Endothelial cell of umbilical vein (primary cell): ENCODE data around the gene PLD1. TPM values are rescaled to one million over a fixed set of nuclear protein-coding genes. Genes with fewer than 3 reads are reported as not detected.

Source experiments
- BruUV-seq: library from RNA; stranded (reverse); fragments of 400-500 nt; replicated peaks from 2 replicates; lab custom pipeline; 2021; lab: Mats Ljungman, UMichigan
- CTCF ChIA-PET: fragments of 300-600, 350-600 bp; sonication (Branson Sonifier 250); formaldehyde crosslinking; loops from one replicate; lab custom pipeline; 2021; ENCODE audit warnings: antibody characterized with exemption, inconsistent platforms; lab: Charles Lee
- POLR2A ChIA-PET: fragments of 300-600, 350-600 bp; sonication (Branson Sonifier 250); formaldehyde crosslinking; loops from one replicate; lab custom pipeline; 2021; ENCODE audit warnings: antibody characterized with exemption, inconsistent platforms; lab: Charles Lee
- DNase-seq: peaks from one replicate; pipeline ENCODE4 v3.0.0-alpha.2; 2011; ENCODE audit warnings: low read depth, low spot score
- FAIRE-seq: peaks from 2 replicates; lab custom pipeline; 2011; peaks lifted over from hg19 to GRCh38; lab: Jason Lieb, UNC
- H2AFZ ChIP-seq: 2 replicates; pipeline ENCODE4 v1.6.0; 2012; ENCODE audit warnings: low read depth, low read length, control low read depth, inconsistent platforms
- H3K27ac ChIP-seq: 2 replicates; pipeline ENCODE4 v1.5.1; 2011; ENCODE audit warnings: low read depth, mild to moderate bottlenecking, control low read depth, low read length, moderate library complexity; ENCODE audit not compliant: insufficient read depth
- H3K27me3 ChIP-seq, 2 experiments: 2 replicates each; pipeline versions ENCODE4 v1.6.0 to v1.6.1; 2011; ENCODE audit warnings: low read length in 2 of 2, mixed read lengths in 1 of 2; ENCODE audit not compliant: control insufficient read depth in 2 of 2, insufficient read depth in 2 of 2
- H3K36me3 ChIP-seq, 2 experiments: 2 replicates in 1 of 2; 3 replicates in 1 of 2; pipeline ENCODE4 v1.5.1; 2011; ENCODE audit warnings: low read length in 2 of 2, mild to moderate bottlenecking in 1 of 2, moderate library complexity in 1 of 2; ENCODE audit not compliant: control insufficient read depth in 2 of 2, insufficient read depth in 2 of 2; ENCODE audit errors: extremely low read depth in 1 of 2
- H3K4me1 ChIP-seq: 3 replicates; pipeline ENCODE4 v1.5.1; 2011; ENCODE audit warnings: mild to moderate bottlenecking, low read length; ENCODE audit not compliant: control insufficient read depth, insufficient read depth; ENCODE audit errors: extremely low read depth
- H3K4me2 ChIP-seq: 2 replicates; pipeline ENCODE4 v1.6.1; 2011; ENCODE audit warnings: low read length, control low read depth, mixed read lengths; ENCODE audit not compliant: insufficient read depth
- H3K4me3 ChIP-seq, 3 experiments: fragments of 200-600 bp in 1 of 3; sonication (generic), shearing (Covaris generic) in 1 of 3; replicated peaks in 1 of 3; 2 replicates each; pipeline ENCODE4 v1.5.1; 2011 to 2016; ENCODE audit warnings: control low read depth in 3 of 3, low read length in 3 of 3, mild to moderate bottlenecking in 2 of 3, inconsistent platforms in 1 of 3, low read depth in 1 of 3, moderate library complexity in 1 of 3; ENCODE audit not compliant: insufficient read depth in 1 of 3
- H3K79me2 ChIP-seq: 2 replicates; pipeline ENCODE4 v1.6.0; 2012; ENCODE audit warnings: low read length, inconsistent platforms; ENCODE audit not compliant: control insufficient read depth, insufficient read depth
- H3K9ac ChIP-seq: replicated peaks from 2 replicates; pipeline ENCODE3; 2011; ENCODE audit warnings: low read length, control low read depth; ENCODE audit not compliant: insufficient read depth; ENCODE audit errors: extremely low read depth
- H3K9me1 ChIP-seq: replicated peaks from 3 replicates; pipeline ENCODE4 v1.6.0; 2011; ENCODE audit warnings: mild to moderate bottlenecking, low read length; ENCODE audit not compliant: control insufficient read depth, insufficient read depth; ENCODE audit errors: extremely low read depth
- H3K9me3 ChIP-seq: replicated peaks from 2 replicates; pipeline ENCODE4 v1.5.1; 2012; ENCODE audit warnings: low read length, inconsistent platforms; ENCODE audit not compliant: control insufficient read depth, insufficient read depth
- H4K20me1 ChIP-seq: replicated peaks from 2 replicates; pipeline ENCODE3; 2011; ENCODE audit warnings: mild to moderate bottlenecking, low read length; ENCODE audit not compliant: control insufficient read depth, insufficient read depth; ENCODE audit errors: extremely low read depth
- CTCF ChIP-seq, 2 donors: IDR thresholded peaks; 1 replicate in 1 of 2; 2 replicates in 1 of 2; pipeline ENCODE4 v1.5.1; 2011; ENCODE audit warnings: low read length in 2 of 2, mild to moderate bottlenecking in 2 of 2, moderate library complexity in 2 of 2, control low read depth in 1 of 2, inconsistent platforms in 1 of 2, low read depth in 1 of 2; ENCODE audit not compliant: insufficient read depth in 1 of 2; ENCODE audit errors: extremely low read depth in 1 of 2
- EZH2 ChIP-seq: IDR thresholded peaks from 2 replicates; pipeline ENCODE4 v1.6.1; 2012; ENCODE audit warnings: borderline replicate concordance, low read depth, mild to moderate bottlenecking, moderate library complexity, low read length, inconsistent platforms; ENCODE audit not compliant: severe bottlenecking
- FOS ChIP-seq: IDR thresholded peaks from 2 replicates; pipeline ENCODE4 v1.6.1; 2011; ENCODE audit warnings: mild to moderate bottlenecking, low read length, moderate library complexity, borderline replicate concordance; ENCODE audit not compliant: insufficient read depth
- GATA2 ChIP-seq: IDR thresholded peaks from 2 replicates; pipeline ENCODE4 v1.7.0; 2011; ENCODE audit warnings: low read depth, mild to moderate bottlenecking, moderate library complexity, mixed read lengths, low read length; ENCODE audit not compliant: insufficient read length, insufficient read depth
- JUN ChIP-seq: IDR thresholded peaks from 2 replicates; pipeline ENCODE4 v1.6.1; 2011; ENCODE audit warnings: borderline replicate concordance, low read depth; ENCODE audit not compliant: insufficient read length, insufficient read depth
- MAX ChIP-seq: IDR thresholded peaks from 2 replicates; pipeline ENCODE4 v1.6.1; 2011; ENCODE audit not compliant: insufficient read depth, insufficient read length
- MYC ChIP-seq: IDR thresholded peaks from one replicate; pipeline ENCODE4 v1.6.1; 2011; ENCODE audit warnings: mild to moderate bottlenecking, low read depth, low read length
- POLR2A ChIP-seq: IDR thresholded peaks from 2 replicates; pipeline ENCODE4 v1.6.1; 2012; ENCODE audit warnings: low read depth, mild to moderate bottlenecking, control low read depth, low read length
- POLR2AphosphoS5 ChIP-seq: IDR thresholded peaks from 2 replicates; pipeline ENCODE4 v1.6.1; 2012; ENCODE audit warnings: low read depth, mild to moderate bottlenecking, control low read depth, low read length, moderate library complexity; ENCODE audit not compliant: insufficient read depth
- dilution Hi-C: fragments of 300-500 bp; cut with MboI; formaldehyde crosslinking; loops from one replicate; pipeline ENCODE4 v1.15.0; 2019; ENCODE audit warnings: low sequenced_read_pairs; ENCODE audit not compliant: extremely low pct_ligation_motif_present
- intact Hi-C: fragments of 100-400 bp; cut with micrococcal nuclease; formaldehyde crosslinking; loops from one replicate; pipeline ENCODE4 v1.10.0; 2022
- polyA plus RNA-seq, 4 experiments: library from polyadenylated mRNA; depleted of rRNA in 3 of 4; stranded (reverse) in 3 of 4; unstranded in 1 of 4; fragments of >200 nt; gene quantifications; 2 replicates each; pipeline versions ENCODE4 v1.2.1 to v1.2.3, GENCODE V29; 2011 to 2012; ENCODE audit warnings: missing spikeins in 1 of 4
- total RNA-seq: library from RNA; stranded (reverse); gene quantifications from 2 replicates; pipeline ENCODE4 v1.2.3, GENCODE V29; 2021

Gene PLD1
- total and polyA plus RNA-seq, 2 donors (not counting 3 experiments of a cell fraction or from before 2014, with no cell fraction given): 42.0 to 108 TPM

GRCh38 chr3:171649267-171649666 is 161.0 kb downstream of the PLD1 start:
- Histone ChIP-seq H3K4me1 (peaks cover 3% of the 10 kb centered on the region), H3K4me3 (no peak overlapping the region), H3K27me3 (no peaks in the 10 kb centered on the region), H4K20me1 (no peaks in the 10 kb centered on the region), H3K27ac (no peak overlapping the region), H3K4me2 (no peak overlapping the region), H3K9ac (no peak overlapping the region), H3K9me1 (no peaks in the 10 kb centered on the region), H3K36me3 (peaks cover 3 to 9% of the 10 kb centered on the region in 2 experiments), H3K9me3 (no peaks in the 10 kb centered on the region), H3K79me2 (no peaks in the 10 kb centered on the region), H2AFZ (no peak overlapping the region)
- intact Hi-C loops: loop anchor here (10.0 kb wide), 1 partner anchor 416 kb away; no protein-coding TSS in a partner anchor
- TF ChIP-seq CTCF (IDR thresholded peaks at IDR 0.05; ENCODE audit: extremely low read depth in 1 of 2, insufficient read depth in 1 of 2, low read depth in 1 of 2, low read length in 2 of 2): no peak
- FAIRE-seq (no peak), DNase-seq (no peak)
- BruUV-seq: no TSS peak
- ChIA-PET CTCF (interaction anchor here (1.0 kb wide), 4 partner anchors 10 to 1017 kb away, joined by 3 to 4 read pairs (median 3); no protein-coding TSS in a partner anchor), POLR2A (no interaction called here)
- dilution Hi-C loops: no loop called here

GRCh38 chr3:171648069-171648468 is 162.2 kb downstream of the PLD1 start:
- DNase-seq: no peak
- TF ChIP-seq FOS (no peak), CTCF (IDR thresholded peaks at IDR 0.05; ENCODE audit: extremely low read depth in 1 of 2, insufficient read depth in 1 of 2, low read depth in 1 of 2, low read length in 2 of 2) (no peak), POLR2AphosphoS5 (no peak), MAX (no peak), MYC (no peak), POLR2A (no peak), JUN (no peak), EZH2 (no peak), GATA2 (no peak)
- ChIA-PET POLR2A (no interaction called here), CTCF (no interaction called here)
- Histone ChIP-seq H3K4me1 (peaks cover 3% of the 10 kb centered on the region), H3K9me3 (no peaks in the 10 kb centered on the region), H3K4me3 (no peak overlapping the region), H3K27me3 (no peaks in the 10 kb centered on the region), H4K20me1 (no peaks in the 10 kb centered on the region), H3K27ac (no peak overlapping the region), H3K36me3 (peaks cover 5 to 8% of the 10 kb centered on the region in 2 experiments), H2AFZ (no peak overlapping the region), H3K9ac (no peak overlapping the region), H3K79me2 (no peaks in the 10 kb centered on the region), H3K4me2 (no peak overlapping the region), H3K9me1 (no peaks in the 10 kb centered on the region)
- dilution Hi-C loops: no loop called here
- intact Hi-C loops: loop anchor here (10.0 kb wide), 1 partner anchor 417 kb away; no protein-coding TSS in a partner anchor
- no TSS peak for BruUV-seq
- FAIRE-seq: no peak
